K562 (cell line): Measurements from ENCODE around the gene CLDN10. TPM values are rescaled to one million over a fixed set of nuclear protein-coding genes. Genes with fewer than 3 reads are reported as not detected.
A peak's percentile ranks its signal among the peaks of the same experiment; 100 is the strongest.

Source experiments
- CBFA2T2 ChIP-seq: fragments of 450-650 bp; conservative IDR thresholded peaks from 2 replicates; pipeline ENCODE4 v1.6.1; 2017; ENCODE audit warnings: mild to moderate bottlenecking
- CBFA2T3 ChIP-seq: fragments of 450-650 bp; IDR thresholded peaks from 2 replicates; pipeline ENCODE4 v1.6.1; 2017
- CHD2 ChIP-seq: IDR thresholded peaks from 2 replicates; pipeline ENCODE4 v1.6.1; 2011; ENCODE audit warnings: low read depth, low read length
- DPF2 ChIP-seq: fragments of 450-650 bp; IDR thresholded peaks from 2 replicates; pipeline ENCODE4 v1.6.1; 2016
- L3MBTL2 ChIP-seq: fragments of 450-650 bp; IDR thresholded peaks from 2 replicates; pipeline ENCODE4 v1.6.1; 2016; ENCODE audit warnings: mild to moderate bottlenecking, moderate library complexity
- RAD51 ChIP-seq: fragments of 450-650 bp; IDR thresholded peaks from 2 replicates; pipeline ENCODE4 v1.7.1; 2016; ENCODE audit warnings: low read depth, mild to moderate bottlenecking, borderline replicate concordance
- RBM25 ChIP-seq: fragments of 200-400 bp; formaldehyde crosslinking; IDR thresholded peaks from 2 replicates; pipeline ENCODE4 v1.6.1; 2018; ENCODE audit warnings: low read length, low read depth, moderate library complexity; ENCODE audit not compliant: severe bottlenecking
- TAL1 ChIP-seq: fragments of 450-650 bp; IDR thresholded peaks from 2 replicates; pipeline ENCODE4 v1.6.1; 2016; ENCODE audit warnings: mild to moderate bottlenecking
- XRCC4 ChIP-seq: IDR thresholded peaks from one replicate; pipeline ENCODE4 v1.6.1; 2011; ENCODE audit not compliant: insufficient read depth, insufficient read length; ENCODE audit errors: extremely low read depth
- ZNF347 ChIP-seq: fragments of 450-650 bp; formaldehyde crosslinking; IDR thresholded peaks from 2 replicates; pipeline ENCODE4 v1.4.0; 2020; ENCODE audit warnings: low read depth, mild to moderate bottlenecking, moderate library complexity
- ZNF76 ChIP-seq: fragments of 250-450 bp; sonication (Bioruptor Pico); IDR thresholded peaks from 2 replicates; pipeline ENCODE4 v1.4.0; 2020; ENCODE audit warnings: mild to moderate bottlenecking, moderate library complexity, borderline replicate concordance
- polyA plus RNA-seq, 8 experiments: library from polyadenylated mRNA; depleted of rRNA in 4 of 8; stranded (reverse) in 5 of 8; unstranded in 3 of 8; fragments of >200 nt; fragmentation: Nextera tagmentation in 2 of 8; fragmentation: Illumina TruSeq in 1 of 8; extraction: Ambion mirVana in 2 of 8; extraction: Trizol in 1 of 8; gene quantifications; 2 replicates each; pipeline versions ENCODE4 v1.2.1 to v1.2.3, GENCODE V29; 2011 to 2014; ENCODE audit warnings: inconsistent platforms in 1 of 8, missing spikeins in 1 of 8
- total RNA-seq, 7 experiments: library from RNA; depleted of rRNA in 6 of 7; stranded (reverse); fragments of >200 nt in 6 of 7; fragmentation: Illumina TruSeq in 2 of 7; extraction: Trizol in 2 of 7; gene quantifications; 2 replicates each; pipeline versions ENCODE4 v1.2.1 to v1.2.3, GENCODE V29; 2011 to 2021; ENCODE audit warnings: low replicate concordance in 1 of 7
- TF ChIP-seq, protein P1 (sequence below), 2 experiments: fragments of 450-650 bp; formaldehyde crosslinking in 1 of 2; IDR thresholded peaks; 2 replicates each; pipeline versions ENCODE4 v1.4.0 to v1.6.1; 2014 to 2020; ENCODE audit warnings: mild to moderate bottlenecking in 2 of 2, borderline replicate concordance in 1 of 2, low read depth in 1 of 2
- TF ChIP-seq, protein P2 (sequence below), 2 experiments: fragments of 450-650 bp in 1 of 2; sonication (generic) in 1 of 2; formaldehyde crosslinking in 1 of 2; IDR thresholded peaks in 1 of 2; conservative IDR thresholded peaks in 1 of 2; 2 replicates each; pipeline versions ENCODE4 v1.6.1 to v1.8.1; 2016 to 2023; ENCODE audit warnings: mild to moderate bottlenecking in 2 of 2, moderate library complexity in 2 of 2, inconsistent platforms in 1 of 2, missing genetic modification reagents in 1 of 2
- TF ChIP-seq, protein P3 (sequence below), 2 experiments: IDR thresholded peaks; 2 replicates each; pipeline ENCODE4 v1.6.1; 2011; ENCODE audit warnings: borderline replicate concordance in 1 of 2, control low read depth in 1 of 2, low read depth in 1 of 2, low read length in 1 of 2, mild to moderate bottlenecking in 1 of 2, mixed read lengths in 1 of 2, moderate library complexity in 1 of 2; ENCODE audit not compliant: insufficient read depth in 1 of 2, insufficient read length in 1 of 2, poor library complexity in 1 of 2, severe bottlenecking in 1 of 2; ENCODE audit errors: extremely low read depth in 1 of 2

Gene CLDN10
- total and polyA plus RNA-seq, 9 of the 15 experiments (the other 6 are each of a cell fraction or from before 2014, with no cell fraction given), result not detected

GRCh38 chr13:95541911-95542474, 10.5 kb upstream of the CLDN10 start (continued):
- TF ChIP-seq CBFA2T2 (0 out of 2 replicates have a peak, but pooled peaks have one; percentile 11), ZNF76 (no peak), RAD51 (peak; percentile 58; the same call in 1 of the 2 replicates), RBM25 (peak; percentile 7), DPF2 (0 out of 2 replicates have a peak, but pooled peaks have one; percentile 15), XRCC4 (no peak), TAL1 (peak; percentile 53), L3MBTL2 (peak; percentile 71), ZNF347 (no peak), CHD2 (peak; percentile 89), CBFA2T3 (peak; percentile 33; the same call in 1 of the 2 replicates)
- TF ChIP-seq, protein P1, sequence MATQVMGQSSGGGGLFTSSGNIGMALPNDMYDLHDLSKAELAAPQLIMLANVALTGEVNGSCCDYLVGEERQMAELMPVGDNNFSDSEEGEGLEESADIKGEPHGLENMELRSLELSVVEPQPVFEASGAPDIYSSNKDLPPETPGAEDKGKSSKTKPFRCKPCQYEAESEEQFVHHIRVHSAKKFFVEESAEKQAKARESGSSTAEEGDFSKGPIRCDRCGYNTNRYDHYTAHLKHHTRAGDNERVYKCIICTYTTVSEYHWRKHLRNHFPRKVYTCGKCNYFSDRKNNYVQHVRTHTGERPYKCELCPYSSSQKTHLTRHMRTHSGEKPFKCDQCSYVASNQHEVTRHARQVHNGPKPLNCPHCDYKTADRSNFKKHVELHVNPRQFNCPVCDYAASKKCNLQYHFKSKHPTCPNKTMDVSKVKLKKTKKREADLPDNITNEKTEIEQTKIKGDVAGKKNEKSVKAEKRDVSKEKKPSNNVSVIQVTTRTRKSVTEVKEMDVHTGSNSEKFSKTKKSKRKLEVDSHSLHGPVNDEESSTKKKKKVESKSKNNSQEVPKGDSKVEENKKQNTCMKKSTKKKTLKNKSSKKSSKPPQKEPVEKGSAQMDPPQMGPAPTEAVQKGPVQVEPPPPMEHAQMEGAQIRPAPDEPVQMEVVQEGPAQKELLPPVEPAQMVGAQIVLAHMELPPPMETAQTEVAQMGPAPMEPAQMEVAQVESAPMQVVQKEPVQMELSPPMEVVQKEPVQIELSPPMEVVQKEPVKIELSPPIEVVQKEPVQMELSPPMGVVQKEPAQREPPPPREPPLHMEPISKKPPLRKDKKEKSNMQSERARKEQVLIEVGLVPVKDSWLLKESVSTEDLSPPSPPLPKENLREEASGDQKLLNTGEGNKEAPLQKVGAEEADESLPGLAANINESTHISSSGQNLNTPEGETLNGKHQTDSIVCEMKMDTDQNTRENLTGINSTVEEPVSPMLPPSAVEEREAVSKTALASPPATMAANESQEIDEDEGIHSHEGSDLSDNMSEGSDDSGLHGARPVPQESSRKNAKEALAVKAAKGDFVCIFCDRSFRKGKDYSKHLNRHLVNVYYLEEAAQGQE (IDR thresholded peaks at IDR 0.05; ENCODE audit: borderline replicate concordance), result no peak
- TF ChIP-seq, protein P1 (CRISPR knock-in tag; IDR thresholded peaks at IDR 0.05; ENCODE audit: low read depth), result no peak
- TF ChIP-seq, protein P2, sequence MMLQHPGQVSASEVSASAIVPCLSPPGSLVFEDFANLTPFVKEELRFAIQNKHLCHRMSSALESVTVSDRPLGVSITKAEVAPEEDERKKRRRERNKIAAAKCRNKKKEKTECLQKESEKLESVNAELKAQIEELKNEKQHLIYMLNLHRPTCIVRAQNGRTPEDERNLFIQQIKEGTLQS (IDR thresholded peaks at IDR 0.05), result no peak
- TF ChIP-seq, protein P2 (CRISPR knock-in tag; conservative IDR thresholded peaks at IDR 0.05), result no peak
- TF ChIP-seq, protein P3, sequence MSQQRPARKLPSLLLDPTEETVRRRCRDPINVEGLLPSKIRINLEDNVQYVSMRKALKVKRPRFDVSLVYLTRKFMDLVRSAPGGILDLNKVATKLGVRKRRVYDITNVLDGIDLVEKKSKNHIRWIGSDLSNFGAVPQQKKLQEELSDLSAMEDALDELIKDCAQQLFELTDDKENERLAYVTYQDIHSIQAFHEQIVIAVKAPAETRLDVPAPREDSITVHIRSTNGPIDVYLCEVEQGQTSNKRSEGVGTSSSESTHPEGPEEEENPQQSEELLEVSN (IDR thresholded peaks at IDR 0.05; ENCODE audit: borderline replicate concordance in 1 of 2, extremely low read depth in 1 of 2, insufficient read depth in 1 of 2, insufficient read length in 1 of 2, low read depth in 1 of 2, low read length in 1 of 2, poor library complexity in 1 of 2, severe bottlenecking in 1 of 2), result peak in 1 of 2 experiments; percentile 26
